ENCODE results near the gene CALN1.
"Not testable (repeated sequence)": the region's sequence is repeated elsewhere in the genome, so short reads cannot be mapped to it uniquely, and the experiment has no call there.

Gene CALN1

DNA sequence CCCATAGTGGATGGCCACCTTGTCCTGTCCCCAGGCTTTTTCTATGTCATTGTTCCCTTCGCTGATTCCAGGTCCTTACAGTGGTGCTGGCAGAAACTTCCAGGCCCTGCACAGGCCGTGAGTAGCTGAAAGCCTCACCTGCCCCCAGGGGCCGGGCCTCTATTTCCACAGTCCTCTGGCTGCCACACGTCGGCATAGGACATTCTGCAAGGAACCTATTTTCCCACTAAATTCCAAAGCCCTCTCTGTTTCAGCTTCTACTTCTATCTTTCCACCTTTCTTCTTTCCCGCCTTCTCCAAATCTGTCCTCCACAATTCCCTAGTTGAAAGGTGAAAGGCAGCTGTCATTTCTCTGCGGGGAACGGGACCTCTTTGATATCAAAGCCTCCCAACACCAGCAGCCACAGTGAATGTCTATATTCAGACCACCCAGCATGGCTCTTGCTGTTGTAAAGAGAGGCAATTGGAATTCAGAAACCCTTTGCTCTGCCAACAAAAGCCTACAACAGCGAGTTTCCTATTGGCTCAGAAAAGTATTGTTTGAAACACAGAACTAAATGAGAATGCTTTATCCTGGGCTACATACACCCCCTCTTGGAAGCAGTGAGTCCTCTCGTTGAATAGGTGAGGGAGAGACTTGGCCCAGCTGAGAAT, 672.5 kb downstream of the CALN1 start:
- DNase-seq (ENCODE audit: low spot score), result no peak

DNA sequence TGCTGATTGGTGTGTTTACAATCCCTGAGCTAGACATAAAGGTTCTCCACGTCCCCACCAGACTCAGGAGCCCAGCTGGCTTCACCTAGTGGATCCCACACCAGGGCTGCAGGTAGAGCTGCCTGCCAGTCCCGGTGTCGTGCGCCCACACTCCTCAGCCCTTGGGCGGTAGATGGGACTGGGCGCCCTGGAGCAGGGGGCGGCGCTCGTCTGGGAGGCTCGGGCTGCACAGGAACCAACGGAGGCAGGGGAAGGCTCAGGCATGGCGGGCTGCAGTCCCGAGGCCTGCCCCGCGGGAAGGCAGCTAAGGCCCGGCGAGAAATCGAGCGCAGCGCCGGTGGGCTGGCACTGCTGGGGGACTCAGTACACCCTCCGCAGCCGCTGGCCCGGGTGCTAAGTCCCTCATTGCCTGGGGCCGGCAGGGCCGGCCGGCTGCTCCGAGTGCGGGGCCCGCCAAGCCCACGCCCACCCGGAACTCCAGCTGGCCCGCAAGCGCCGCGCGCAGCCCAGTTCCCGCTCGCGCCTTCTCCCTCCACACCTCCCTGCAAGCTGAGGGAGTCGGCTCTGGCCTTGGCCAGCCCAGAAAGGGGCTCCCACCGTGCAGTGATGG, 674.1 kb downstream of the CALN1 start:
- not testable (repeated sequence) for DNase-seq (ENCODE audit: low spot score)

DNA sequence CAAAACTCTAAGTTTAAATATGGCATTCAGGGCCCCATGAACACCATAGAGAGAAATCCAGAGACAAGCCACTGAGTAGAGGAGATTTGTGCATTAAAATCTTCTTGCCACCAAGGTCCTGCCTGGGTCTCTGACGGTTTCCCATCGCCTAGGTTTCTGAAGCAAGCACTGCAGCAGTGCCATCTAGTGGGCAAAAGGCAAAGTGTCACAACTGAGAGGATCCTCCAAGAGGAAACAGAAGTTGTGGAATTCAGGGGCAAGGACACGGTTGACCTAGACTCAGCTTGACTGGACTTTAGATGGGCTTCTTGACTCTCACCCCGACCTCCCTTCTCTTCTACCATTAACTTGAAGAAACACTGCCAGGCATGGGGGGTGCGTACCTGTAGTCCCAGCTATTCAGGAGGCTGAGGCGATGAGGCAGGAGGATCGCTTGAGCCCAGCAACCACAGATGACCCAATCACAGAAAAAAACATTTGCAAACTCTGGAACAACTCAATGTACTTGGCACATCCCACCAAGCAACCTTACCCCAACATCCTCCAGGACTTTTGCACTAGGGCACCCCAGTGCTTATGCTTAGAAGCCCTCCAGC, 676.1 kb downstream of the CALN1 start:
- peak; percentile 78 for DNase-seq (ENCODE audit: low spot score)

DNA sequence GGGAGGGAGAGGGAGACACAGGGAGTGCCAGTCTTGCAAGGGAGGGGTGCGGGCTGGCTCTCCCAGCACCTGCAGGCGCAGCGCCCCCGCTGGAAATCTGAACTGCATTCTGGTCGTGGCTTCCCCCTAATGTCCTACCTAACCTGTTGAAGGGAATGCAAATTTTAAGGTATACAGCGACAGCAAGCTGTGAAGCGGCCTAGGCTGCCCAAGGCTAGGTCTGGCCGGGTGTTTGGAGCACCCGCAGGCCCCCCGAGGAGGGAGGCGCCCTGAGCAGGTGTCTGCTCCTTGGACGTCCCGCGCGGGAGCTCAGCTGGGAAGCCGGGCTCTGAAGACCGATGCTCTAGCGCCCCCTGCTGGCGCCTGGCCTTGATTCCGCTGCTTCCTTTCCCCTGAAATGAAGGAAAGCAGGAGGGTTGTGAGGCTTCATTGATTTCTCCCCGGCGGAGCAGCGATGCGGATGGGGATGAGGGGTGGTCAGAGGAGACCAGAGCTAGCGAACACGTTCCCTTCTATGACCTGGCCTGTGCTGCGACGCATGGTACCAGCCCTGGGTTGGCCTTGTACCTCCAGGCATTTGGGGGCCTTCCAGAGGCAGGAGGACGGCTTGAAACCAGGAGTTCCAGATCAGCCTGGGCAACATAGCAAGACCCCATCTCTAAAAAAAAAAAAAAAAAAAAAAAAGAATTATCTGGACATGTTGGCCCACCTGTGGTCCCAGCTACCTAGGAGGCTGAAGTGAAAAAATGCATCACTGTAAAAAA, 678.8 kb downstream of the CALN1 start:
- peak; percentile 89 for DNase-seq (ENCODE audit: low spot score)

DNA sequence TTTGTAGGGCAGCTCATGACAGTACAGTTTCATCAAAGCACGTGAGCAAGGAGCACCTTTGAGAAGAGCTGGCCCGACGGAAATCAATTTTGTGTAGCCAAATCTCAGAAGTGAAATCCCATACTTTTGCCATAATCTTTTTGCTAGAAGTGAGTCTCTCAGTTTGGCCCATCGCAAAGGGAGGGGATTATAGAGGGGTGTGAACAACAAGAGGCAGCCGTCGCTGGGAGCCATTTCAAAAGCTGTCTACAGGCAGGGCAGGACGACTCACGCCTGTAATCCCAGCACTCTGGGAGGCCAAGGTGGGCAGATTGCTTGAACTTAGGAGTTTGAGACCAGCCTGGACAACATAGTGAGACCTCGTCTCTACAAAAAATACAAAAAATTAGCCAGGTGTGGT, 680.4 kb downstream of the CALN1 start:
- no peak for DNase-seq (ENCODE audit: low spot score)
